C4-2B (cell line): ENCODE results near the gene VCAN.

ENCODE experiments used
- ZFX ChIP-seq: fragments of 450-650 bp; IDR thresholded peaks from 2 replicates; pipeline ENCODE4 v1.6.1; 2017
- TF ChIP-seq, protein P1 (sequence below): fragments of 450-650 bp; conservative IDR thresholded peaks from 2 replicates; pipeline ENCODE4 v1.5.1; 2017; ENCODE audit warnings: mild to moderate bottlenecking

DNA sequence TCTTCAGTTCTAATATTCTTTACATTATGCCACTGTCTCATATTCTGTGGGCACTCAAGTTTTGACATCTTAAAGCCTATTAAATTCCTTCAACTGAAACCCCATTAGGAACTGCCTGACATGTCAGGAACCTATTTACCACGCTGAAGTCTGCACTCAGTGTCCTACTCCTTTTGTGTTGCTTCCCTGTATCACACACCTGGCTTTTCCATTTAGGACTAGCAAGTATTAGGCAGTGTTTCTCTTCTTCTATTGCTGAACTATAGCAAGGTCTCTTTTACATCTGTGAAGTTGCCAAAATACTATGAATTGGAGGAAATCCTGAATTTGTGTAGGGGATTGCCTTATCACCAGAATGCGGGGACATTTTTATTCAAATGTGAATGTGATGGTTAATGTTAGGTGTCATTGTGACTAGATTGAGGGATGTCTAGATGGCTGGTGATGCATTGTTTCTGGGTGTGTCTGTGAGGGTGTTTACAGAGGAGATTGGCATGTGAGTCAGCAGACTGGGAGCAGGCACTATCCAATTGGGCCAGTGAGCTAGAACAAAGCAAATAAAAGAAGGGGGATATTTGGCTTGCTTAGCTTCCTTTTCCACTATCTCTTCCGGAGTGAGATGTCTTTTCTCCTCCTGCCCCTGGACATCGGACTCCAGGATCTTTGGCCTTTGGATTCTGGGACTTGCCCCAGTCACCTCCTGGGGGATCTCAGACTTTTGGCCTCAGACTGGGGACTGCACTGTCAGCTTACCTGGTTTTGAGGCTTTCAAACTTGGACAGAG lies 21.2 kb upstream of the VCAN start:
- TF ChIP-seq, protein P1, sequence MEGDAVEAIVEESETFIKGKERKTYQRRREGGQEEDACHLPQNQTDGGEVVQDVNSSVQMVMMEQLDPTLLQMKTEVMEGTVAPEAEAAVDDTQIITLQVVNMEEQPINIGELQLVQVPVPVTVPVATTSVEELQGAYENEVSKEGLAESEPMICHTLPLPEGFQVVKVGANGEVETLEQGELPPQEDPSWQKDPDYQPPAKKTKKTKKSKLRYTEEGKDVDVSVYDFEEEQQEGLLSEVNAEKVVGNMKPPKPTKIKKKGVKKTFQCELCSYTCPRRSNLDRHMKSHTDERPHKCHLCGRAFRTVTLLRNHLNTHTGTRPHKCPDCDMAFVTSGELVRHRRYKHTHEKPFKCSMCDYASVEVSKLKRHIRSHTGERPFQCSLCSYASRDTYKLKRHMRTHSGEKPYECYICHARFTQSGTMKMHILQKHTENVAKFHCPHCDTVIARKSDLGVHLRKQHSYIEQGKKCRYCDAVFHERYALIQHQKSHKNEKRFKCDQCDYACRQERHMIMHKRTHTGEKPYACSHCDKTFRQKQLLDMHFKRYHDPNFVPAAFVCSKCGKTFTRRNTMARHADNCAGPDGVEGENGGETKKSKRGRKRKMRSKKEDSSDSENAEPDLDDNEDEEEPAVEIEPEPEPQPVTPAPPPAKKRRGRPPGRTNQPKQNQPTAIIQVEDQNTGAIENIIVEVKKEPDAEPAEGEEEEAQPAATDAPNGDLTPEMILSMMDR, result no peak
- no peak for TF ChIP-seq ZFX
